GM12801 (cell line): Measurements from ENCODE around the gene GPR183.

Experiments
- TF ChIP-seq, protein P1 (sequence below): IDR thresholded peaks from one replicate; pipeline ENCODE4 v1.5.1; 2011; ENCODE audit warnings: control low read depth; ENCODE audit not compliant: insufficient read length; ENCODE audit errors: extremely low read depth

The GPR183 gene

DNA sequence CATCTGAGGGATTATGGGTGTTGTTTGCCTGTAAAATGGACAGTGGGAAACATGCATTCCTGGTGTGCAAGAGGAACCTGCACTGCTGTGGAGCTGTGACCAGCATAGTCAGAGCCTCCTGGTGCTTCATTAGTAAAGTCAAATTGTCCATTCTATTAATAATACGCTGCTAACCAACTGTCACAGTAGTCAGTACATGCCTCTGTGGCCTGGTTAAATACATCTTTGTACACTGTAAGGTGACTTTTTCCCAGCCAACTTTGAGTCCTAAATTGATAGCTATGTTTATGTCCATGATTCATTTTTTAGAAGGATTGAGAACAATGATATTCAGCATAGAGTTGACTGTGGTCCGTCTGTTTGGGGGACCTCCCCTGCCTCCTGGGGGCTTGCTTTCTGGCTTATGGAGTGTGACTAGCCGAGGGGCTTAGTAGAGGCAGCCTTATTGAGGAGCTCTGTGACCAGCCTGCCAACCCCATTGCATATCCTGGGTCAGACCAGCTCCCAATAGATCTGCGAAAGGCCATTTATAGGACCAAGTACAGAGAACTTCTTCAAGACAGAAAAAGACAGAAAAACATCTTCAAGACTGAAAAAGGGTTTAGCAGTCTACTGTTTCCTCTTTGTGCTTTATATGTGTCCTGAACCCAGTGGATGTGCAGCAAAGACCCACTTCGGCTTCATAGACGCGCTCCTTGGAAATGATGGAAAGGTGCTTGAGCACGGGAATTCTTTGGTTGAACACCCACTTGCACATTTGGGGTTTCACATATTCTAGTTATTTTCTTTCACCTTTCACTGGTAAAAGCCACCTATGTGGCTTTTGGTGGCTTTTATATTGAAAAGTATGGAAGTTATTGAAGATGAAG is 4.3 kb downstream of the GPR183 start:
- TF ChIP-seq, protein P1, sequence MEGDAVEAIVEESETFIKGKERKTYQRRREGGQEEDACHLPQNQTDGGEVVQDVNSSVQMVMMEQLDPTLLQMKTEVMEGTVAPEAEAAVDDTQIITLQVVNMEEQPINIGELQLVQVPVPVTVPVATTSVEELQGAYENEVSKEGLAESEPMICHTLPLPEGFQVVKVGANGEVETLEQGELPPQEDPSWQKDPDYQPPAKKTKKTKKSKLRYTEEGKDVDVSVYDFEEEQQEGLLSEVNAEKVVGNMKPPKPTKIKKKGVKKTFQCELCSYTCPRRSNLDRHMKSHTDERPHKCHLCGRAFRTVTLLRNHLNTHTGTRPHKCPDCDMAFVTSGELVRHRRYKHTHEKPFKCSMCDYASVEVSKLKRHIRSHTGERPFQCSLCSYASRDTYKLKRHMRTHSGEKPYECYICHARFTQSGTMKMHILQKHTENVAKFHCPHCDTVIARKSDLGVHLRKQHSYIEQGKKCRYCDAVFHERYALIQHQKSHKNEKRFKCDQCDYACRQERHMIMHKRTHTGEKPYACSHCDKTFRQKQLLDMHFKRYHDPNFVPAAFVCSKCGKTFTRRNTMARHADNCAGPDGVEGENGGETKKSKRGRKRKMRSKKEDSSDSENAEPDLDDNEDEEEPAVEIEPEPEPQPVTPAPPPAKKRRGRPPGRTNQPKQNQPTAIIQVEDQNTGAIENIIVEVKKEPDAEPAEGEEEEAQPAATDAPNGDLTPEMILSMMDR, result no peak

DNA sequence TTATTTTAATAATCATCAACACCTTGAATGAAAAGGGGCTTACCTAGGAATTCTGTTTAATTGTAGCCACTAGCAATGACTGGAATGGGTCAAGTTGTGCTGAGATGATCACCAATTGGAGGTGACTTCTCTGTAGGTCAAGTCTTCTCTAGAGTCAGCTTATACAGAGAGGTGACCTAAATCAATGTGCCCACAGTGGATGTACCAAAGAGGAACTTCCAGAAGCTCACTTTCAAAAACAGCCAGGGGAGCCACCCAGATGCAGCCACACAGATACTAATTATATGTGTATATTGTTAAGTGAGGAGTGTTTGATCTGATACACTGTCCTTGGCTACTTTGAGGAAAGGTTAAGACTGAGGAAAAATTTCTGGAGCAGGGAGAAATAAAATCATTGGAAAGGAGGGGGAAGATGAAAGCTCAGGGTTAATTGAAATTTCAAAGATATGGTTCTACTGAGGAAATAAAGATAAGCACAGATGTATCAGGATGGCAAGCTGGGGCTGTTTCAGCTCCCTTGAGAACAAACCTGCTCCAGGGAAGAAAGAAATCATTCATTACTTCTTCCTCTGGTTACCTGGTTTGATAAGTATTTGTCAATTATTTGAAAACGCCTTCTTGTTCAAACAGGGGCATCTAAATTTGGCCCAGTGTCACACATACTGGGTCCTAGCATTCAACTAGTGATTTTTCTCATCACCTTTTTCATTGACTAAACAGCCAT is 5.1 kb downstream of the GPR183 start:
- TF ChIP-seq, protein P1, result no peak

DNA sequence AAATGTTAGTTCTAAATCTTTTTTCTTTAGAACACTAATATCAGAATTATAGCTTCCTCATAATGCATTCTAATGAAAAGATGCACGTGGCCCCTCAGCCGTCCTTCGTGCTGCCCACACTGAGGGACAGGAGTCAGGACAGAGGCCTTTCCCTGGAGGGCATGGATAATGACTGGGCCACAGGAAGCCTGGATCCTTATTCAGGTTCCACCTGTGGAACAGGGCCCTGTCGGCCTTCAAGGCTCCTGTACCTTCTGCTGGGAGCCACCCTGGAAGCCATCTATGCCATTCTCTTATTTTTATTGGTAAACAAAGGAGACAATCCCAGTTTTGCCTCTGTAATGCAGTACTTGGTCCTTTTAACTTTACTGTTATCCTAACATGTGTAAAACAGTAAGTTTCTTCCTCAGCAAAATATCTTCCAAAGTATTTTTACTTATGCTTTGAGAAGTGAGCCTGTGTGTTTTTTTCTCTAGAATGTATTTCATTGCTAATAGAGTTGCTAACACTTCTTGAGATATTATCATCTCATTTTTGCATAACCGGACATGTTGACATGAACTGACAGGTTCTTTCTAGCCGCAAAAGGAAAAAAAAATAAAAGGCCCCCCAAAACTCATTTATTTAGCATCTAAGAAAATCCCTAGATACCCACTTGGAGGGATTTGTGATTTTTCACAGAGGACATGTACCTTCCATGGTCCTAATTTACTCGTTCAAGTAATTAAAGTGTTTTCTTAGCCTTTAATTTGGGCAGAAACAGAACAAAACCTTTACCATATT is 6.0 kb downstream of the GPR183 start:
- TF ChIP-seq, protein P1, result no peak

DNA sequence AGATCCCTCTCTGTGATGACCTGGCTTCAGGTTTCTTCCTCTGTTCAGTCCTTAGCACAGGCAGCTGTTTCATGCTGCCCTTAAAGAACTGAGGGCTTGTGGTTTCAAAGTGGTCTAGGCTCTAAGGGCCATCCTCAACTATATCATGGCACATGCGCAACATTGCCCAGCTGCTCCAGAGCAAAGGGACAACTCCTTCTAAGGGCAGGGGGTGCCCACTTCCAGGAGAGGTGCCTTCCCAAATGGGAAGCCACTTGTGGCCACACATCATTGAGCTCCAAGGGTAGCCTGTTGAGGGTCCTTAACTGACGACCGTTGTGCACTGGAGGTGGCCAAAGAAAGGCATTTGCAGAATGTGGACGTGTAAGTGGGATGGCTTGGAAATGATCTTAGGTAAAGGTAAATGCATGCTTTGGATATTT is 7.3 kb downstream of the GPR183 start:
- TF ChIP-seq, protein P1, result no peak

DNA sequence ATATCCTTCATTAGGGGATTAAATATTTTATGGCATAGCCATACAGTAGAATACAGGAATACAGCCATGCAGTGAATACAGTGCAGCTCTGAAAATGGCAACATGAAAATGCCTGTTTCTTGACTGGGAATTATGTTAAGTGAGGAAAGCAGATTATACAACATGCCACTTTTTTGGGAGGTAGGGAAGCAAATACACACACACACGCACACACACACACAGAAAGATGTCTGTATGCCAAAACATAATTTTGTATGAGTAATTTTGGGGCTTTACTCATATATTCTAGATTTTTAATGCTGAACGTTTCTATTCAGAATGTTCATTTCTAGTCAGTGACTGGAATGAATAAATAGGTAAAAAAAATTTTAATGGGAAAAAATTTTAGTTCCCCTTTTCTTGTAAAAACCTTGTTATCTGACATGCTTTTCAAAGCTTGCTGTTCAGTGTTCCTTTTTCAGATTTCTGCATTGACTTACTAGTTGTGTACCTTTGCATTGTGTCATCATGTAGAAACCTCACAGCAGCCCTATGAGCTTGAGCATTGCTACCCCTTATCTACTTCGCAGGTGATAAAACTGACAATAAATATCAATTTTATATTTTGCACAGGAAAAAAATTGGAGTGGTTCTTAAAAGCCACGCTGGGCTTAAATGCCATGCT is 7.8 kb downstream of the GPR183 start:
- TF ChIP-seq, protein P1, result no peak

DNA sequence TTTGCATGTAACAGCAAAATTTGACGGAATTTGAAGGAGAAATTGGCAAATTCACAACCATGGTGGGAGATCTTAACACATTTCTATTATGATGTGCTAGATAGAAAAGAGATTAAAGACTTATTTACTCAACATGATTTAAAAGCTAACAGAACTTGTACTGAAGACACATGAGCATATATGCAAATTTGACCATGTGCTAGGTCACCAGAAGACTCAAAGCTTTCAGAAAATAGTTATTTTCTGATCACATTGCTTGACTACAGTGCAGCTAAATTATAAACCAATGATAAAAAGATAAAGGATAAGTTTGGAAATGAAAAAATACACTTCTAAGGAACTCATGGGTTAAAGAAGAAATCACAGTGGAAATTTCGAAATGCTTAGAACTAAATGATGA is 9.1 kb downstream of the GPR183 start:
- TF ChIP-seq, protein P1, result no peak
